K562 (cell line): Measurements from ENCODE around the gene CTSZ.

Source experiments
- ARNT ChIP-seq, 2 experiments: fragments of 450-650 bp; IDR thresholded peaks; 2 replicates each; pipeline ENCODE4 v1.6.1; 2016; ENCODE audit warnings: mild to moderate bottlenecking in 1 of 2
- BRD4 ChIP-seq: fragments of 200-600 bp; sonication (generic); IDR thresholded peaks from 2 replicates; pipeline ENCODE4 v1.6.1; 2017; ENCODE audit warnings: inconsistent platforms
- CHD1 ChIP-seq: fragments of 200-600 bp; sonication (generic); IDR thresholded peaks from one replicate; pipeline ENCODE4 v1.6.1; 2012; ENCODE audit warnings: mild to moderate bottlenecking, moderate library complexity, low read length, inconsistent platforms
- EZH2 ChIP-seq: IDR thresholded peaks from 2 replicates; pipeline ENCODE4 v1.6.1; 2012; ENCODE audit warnings: low read depth, mild to moderate bottlenecking, inconsistent platforms, low read length, borderline replicate concordance
- MYC ChIP-seq, 2 experiments: fragments of 250-450 bp in 1 of 2; sonication (Bioruptor Pico) in 1 of 2; IDR thresholded peaks; 2 replicates each; pipeline versions ENCODE4 v1.5.1 to v1.6.1; 2012 to 2021; ENCODE audit warnings: low read depth in 2 of 2, borderline replicate concordance in 1 of 2, improper control_type of control experiment in 1 of 2, low read length in 1 of 2, mild to moderate bottlenecking in 1 of 2, moderate library complexity in 1 of 2
- ZNF124 ChIP-seq: sonication (generic); formaldehyde crosslinking; IDR thresholded peaks from 2 replicates; pipeline ENCODE4 v1.8.1; 2022; ENCODE audit warnings: missing genetic modification reagents
- TF ChIP-seq, protein P1 (sequence below): sonication (generic); formaldehyde crosslinking; IDR thresholded peaks from 2 replicates; pipeline ENCODE4 v1.8.0; 2022; ENCODE audit warnings: missing genetic modification reagents, mild to moderate bottlenecking, moderate library complexity, borderline replicate concordance

- TF ChIP-seq ARNT (IDR thresholded peaks at IDR 0.05), result no peak
- TF ChIP-seq ZNF124 (CRISPR knock-in tag), result no peak
- TF ChIP-seq CHD1, result no peak
- no peak for TF ChIP-seq BRD4
- TF ChIP-seq EZH2, result no peak
- TF ChIP-seq, protein P1, sequence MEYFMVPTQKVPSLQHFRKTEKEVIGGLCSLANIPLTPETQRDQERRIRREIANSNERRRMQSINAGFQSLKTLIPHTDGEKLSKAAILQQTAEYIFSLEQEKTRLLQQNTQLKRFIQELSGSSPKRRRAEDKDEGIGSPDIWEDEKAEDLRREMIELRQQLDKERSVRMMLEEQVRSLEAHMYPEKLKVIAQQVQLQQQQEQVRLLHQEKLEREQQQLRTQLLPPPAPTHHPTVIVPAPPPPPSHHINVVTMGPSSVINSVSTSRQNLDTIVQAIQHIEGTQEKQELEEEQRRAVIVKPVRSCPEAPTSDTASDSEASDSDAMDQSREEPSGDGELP (CRISPR knock-in tag), result no peak
- no peak for TF ChIP-seq MYC (IDR thresholded peaks at IDR 0.05; ENCODE audit: low read depth, low read length)
- TF ChIP-seq MYC (CRISPR knock-in tag; IDR thresholded peaks at IDR 0.05; ENCODE audit: borderline replicate concordance, low read depth), result no peak
Observed at GRCh38 chr20:59047938-59048680, 41.1 kb upstream of the CTSZ start.
